ENCODE measurements around the gene ALMS1.
"Not testable (repeated sequence)": the region's sequence is repeated elsewhere in the genome, so short reads cannot be mapped to it uniquely, and the experiment has no call there.

Gene ALMS1, protein sequence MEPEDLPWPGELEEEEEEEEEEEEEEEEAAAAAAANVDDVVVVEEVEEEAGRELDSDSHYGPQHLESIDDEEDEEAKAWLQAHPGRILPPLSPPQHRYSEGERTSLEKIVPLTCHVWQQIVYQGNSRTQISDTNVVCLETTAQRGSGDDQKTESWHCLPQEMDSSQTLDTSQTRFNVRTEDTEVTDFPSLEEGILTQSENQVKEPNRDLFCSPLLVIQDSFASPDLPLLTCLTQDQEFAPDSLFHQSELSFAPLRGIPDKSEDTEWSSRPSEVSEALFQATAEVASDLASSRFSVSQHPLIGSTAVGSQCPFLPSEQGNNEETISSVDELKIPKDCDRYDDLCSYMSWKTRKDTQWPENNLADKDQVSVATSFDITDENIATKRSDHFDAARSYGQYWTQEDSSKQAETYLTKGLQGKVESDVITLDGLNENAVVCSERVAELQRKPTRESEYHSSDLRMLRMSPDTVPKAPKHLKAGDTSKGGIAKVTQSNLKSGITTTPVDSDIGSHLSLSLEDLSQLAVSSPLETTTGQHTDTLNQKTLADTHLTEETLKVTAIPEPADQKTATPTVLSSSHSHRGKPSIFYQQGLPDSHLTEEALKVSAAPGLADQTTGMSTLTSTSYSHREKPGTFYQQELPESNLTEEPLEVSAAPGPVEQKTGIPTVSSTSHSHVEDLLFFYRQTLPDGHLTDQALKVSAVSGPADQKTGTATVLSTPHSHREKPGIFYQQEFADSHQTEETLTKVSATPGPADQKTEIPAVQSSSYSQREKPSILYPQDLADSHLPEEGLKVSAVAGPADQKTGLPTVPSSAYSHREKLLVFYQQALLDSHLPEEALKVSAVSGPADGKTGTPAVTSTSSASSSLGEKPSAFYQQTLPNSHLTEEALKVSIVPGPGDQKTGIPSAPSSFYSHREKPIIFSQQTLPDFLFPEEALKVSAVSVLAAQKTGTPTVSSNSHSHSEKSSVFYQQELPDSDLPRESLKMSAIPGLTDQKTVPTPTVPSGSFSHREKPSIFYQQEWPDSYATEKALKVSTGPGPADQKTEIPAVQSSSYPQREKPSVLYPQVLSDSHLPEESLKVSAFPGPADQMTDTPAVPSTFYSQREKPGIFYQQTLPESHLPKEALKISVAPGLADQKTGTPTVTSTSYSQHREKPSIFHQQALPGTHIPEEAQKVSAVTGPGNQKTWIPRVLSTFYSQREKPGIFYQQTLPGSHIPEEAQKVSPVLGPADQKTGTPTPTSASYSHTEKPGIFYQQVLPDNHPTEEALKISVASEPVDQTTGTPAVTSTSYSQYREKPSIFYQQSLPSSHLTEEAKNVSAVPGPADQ (N-terminal part only)

DNA sequence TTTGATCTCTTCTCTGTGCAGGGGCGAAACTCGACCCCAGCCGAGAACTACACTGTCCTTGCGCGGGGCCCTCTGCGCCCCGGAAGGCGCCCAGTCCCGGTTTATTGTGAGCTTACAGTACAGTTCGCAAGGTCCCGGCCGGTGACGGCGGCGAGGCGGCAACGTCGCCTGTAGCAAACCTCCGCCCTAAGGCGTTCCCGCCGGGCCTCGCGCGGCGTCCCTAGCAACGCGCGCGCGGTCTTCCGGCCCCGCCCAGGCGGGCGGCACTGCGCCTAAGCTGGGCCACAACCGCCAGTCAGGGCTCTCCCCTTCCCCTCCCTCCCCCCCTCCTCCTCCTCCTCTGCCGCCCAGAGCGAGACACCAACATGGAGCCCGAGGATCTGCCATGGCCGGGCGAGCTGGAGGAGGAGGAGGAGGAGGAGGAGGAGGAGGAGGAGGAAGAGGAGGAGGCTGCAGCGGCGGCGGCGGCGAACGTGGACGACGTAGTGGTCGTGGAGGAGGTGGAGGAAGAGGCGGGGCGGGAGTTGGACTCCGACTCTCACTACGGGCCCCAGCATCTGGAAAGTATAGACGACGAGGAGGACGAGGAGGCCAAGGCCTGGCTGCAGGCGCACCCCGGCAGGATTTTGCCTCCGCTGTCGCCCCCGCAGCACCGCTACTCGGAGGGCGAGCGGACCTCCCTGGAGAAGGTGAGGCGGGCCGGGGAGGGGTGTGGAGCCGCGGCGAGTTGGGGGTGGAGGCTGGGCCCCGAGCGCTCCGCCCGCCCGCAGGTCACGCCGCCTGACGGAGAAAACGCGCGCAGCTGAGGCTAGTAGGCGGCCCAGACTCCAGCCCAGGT lies at the start of gene ALMS1:
TSS of gene ALMS1 (plus strand) at position 333 of the 838 bp plus-strand sequence. CDS start at position 366, 33 bp downstream.
- peak; percentile 81 for DNase-seq (ENCODE audit: low read depth)

DNA sequence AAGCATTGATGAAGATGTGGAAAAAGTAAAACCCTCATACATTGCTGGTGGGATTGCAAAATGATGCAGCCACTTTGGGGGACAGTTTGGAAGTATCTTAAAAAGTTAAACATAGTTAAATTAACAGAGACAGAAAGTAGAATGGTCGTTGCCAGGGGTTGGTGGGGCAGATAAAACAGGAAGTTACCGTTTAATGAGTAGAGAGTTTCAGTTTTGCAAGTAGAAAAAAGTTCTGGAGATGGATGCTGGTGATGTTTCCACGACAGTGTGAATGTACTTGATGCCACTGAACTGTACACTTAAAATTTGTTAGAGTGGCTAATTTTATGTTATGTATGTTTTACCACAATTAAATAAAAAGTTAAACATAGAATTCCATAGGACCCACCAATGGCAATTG lies 47.8 kb upstream of the ALMS1 start:
- no peak for DNase-seq (ENCODE audit: low read depth)

DNA sequence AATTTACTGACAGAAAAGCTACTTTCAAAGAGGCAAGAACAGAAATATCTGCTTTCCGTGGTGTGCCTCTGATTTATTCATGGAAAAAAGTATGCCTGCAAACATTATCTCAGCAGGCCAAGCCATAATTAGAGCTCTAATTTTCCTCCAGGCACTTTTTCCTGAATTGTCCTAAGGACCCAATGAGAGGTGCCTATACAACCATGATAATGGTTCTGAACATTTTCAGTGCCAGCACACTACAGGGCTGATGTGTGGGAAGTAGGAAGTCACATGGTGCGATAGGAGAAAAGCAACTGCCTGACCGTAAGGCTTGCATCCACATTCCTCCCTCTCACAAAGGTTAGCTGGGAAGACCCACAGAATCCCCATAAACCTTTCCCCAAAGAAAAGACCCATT lies 46.4 kb upstream of the ALMS1 start:
- no peak for DNase-seq (ENCODE audit: low read depth)

DNA sequence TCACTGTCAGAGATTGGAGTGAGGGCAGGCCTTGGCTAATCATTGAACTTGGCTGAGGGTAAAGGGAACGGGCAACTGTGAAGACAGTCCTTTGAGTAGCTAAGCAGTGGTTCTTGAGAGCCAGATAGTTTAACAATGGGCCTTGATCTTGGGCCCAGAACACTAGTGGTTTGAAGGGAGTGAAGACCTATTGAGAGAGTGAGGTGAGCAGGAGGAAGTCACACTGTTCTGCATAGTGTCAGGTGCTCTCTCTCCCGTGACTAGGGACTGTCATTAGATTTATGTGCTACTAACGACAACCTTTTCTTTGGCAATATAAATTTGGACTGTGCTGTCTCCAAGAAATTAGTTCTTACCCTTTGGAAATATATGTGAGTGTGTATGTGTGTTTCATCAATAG lies 44.6 kb upstream of the ALMS1 start:
- DNase-seq (ENCODE audit: low read depth): no peak

DNA sequence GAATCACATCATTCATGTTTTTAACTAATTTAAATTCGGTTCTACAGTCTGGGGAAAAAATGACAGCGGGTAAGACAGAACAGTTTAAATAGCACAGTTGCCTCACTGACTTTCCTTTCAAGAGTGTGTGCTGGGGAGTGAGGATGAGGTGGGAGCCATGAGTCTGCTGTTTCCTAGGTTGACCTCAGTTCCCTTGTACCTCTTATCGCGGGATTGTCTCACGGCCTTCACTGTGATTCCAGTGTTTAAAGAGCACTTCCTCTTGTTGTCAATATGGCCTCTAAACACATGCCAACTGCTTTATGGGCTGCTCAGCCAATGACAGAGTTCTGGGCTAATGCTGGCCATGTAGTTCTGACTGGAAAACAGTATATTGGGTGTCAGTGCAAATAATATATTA lies 41.6 kb upstream of the ALMS1 start:
- DNase-seq (ENCODE audit: low read depth): no peak

DNA sequence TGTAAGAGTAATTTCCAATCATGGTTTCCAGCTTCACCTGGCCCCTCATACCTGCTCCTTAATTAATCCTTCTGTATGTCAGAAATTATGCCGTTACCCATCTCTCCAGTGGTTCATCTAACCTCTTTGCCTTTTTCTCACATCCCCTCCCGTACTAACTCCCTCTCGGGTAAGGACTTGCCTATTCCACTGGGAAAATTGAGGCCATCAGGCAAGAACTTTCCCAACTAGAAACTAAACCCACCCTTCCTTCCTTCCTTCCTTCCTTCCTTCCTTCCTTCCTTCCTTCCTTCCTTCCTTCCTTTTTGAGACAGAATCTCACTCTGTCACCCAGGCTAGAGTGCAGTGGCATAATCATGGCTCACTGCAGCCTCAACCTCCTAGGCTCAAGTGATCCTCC lies 40.9 kb upstream of the ALMS1 start:
- DNase-seq (ENCODE audit: low read depth): not testable (repeated sequence)

DNA sequence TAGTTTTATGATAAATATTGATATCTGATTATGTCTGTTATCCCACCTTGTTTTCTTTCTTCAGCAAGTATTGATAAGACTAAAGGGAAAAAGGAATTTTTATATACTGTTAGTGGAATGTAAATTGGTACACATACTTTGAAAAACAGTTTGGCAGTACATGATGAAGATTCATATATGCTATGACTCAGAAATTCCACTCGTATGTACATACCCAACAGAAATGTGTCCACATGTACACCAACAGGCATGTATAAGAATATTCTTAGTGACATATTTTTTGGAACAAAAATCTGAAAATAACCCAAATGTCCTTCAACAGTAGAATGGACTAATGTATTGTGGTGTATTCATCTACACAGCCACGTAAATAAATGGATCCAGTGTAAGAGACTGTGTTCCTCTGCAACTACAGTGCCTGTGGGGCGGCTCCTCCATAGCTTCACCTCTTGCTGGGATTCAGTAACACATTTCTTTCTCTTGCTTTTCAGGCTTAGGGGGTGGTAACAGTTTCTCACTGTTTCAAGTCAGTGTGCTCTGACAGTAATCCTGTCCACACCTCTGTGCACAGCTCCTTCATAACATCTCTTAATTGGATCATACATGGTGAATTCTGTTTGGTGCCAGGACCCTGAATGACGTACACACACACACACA lies 35.5 kb upstream of the ALMS1 start:
- DNase-seq (ENCODE audit: low read depth): no peak

DNA sequence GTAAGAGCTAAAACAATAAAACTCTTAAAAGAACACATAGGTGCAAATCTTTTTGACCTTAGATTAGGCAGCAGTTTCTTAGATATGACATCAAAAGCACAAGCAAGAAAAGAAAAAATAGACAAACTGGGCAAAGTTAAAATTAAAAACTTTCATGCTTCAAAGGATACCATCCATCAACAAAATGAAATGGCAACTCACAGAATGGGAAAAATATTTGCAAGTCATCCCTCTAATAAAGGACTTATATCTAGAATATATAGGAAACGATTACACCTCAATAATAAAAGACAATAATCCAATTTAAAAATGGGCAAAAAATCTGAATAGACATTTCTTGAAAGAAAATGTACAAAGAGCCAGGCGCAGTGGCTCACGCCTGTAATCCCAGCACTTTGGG lies 29.5 kb upstream of the ALMS1 start:
- DNase-seq (ENCODE audit: low read depth): no peak

DNA sequence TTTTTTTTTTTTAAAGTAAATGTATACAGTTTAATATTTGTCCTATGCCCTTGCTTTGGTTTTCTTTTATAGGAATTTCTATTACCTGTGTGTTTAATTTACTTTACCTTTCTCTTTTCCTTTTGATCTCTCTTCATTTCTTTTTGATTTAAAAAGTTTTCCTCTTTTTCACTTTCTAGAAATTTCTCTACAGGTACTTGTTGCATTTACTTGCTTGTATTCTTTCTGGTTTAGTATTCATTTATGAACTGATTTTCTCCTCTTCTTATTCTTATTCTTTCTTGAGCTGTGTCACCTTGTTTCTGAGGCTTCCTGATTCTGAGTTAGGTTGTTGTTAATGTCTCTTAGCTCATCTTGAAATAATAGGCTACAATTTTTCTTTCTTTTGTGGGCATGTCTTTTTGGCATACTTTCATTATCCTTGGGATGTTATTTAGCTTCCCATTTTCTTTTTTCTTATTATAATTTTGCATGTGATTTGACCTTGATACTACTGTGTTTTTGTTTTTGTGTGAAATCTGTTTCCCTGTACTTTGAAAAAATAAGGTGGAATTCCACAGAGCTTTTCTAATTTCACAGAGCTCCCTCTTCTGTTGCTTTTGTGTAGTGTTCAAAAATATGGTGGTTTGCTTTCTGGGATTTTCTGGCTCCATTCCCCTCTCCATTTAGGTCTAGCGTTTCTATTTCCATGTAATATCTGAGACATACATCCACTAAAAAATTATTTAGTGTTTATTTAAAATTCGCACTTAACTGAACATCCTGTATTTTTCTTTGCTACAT lies 25.5 kb upstream of the ALMS1 start:
- no peak for DNase-seq (ENCODE audit: low read depth)

DNA sequence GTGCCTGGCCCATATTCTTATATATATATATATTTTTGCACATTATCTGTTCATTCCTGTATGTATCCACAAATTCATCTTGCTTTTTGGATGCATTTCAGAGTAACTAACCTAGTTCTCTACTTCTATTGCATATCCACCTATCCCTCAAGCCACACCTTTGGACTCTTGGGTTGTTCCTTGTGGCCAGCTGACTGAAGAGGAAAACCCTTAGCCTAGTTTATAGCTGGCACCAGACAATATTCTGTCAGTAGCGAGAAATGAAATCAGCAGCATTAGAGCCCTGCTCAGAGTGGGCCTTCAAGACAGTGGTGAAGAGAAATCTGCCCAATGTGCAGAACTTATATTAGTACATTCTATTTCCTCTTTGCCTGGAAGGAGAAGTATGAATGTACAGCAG lies 19.6 kb upstream of the ALMS1 start:
- DNase-seq (ENCODE audit: low read depth): no peak

DNA sequence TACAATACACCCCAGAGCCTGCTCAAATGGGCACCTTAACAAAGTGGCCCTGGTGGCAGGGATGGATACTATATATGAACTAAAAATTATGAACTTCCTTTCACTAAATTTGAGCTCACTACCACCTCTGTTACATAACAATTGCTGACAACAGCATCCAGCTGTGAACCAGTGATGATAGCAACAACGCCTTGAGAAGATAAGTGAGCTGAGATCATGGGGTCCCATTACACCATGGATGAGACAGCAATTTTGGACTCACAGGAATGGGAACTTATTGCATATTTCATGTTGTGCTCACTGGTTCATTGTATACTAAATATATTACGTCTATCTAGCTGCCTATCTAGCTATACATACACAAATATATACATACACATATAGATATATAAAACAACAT lies 16.9 kb upstream of the ALMS1 start:
- no peak for DNase-seq (ENCODE audit: low read depth)

DNA sequence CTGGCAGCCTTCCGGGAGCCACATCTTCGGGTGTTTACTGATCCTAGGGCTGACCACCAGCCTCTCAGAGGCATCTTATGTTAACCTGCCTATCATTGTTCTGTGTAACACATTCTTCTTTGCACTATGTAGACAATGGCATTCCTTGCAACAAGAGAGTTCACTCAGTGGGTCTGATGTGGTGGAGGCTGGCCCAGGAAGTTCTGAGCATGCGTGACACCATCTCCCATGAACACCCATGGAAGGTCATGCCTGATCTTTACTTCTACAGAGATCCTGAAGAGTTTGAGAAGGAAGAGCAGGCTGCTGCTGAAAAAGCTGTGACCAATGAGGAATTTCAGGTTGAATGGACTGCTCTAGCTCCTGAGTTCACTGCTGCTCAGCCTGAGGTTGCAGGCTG lies 15.3 kb upstream of the ALMS1 start:
- DNase-seq (ENCODE audit: low read depth): no peak

DNA sequence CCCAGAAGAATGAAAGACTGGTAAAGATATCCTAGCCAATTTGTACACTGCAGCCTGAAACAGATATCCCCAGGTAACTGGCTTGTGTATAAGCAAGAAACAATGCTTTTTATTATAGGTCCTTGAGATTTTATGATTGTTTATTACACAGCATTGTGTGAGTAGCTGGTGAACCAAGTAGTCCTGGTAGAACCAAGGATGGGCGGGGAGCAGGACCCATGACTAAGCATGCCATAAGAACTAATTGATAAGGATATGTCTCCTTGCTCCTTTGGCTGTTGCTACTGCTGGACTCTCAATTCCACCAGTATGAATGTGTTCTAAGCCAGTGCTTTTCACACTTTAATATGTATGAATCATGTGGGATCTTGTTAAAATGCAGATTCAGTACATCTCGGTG lies 12.3 kb upstream of the ALMS1 start:
- no peak for DNase-seq (ENCODE audit: low read depth)

DNA sequence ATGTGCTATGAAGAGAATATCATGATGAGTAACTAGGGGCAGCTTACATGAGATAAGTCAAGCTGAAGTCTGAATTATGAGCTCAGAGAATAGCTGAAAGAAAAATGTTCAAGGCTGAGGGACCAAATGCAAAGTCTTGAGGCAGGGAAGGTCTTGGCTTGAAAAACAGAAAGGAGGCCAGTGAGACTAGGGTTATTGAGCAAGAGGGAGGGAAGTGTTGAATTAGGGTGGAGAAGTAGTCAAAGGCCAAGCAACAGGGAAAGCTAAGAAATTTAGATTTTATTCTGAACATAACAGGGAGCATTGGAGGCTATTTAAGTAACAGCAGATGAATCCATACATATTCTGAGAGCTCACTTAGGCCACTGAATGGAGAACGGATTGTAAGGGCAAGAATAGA lies 11.4 kb upstream of the ALMS1 start:
- no peak for DNase-seq (ENCODE audit: low read depth)

DNA sequence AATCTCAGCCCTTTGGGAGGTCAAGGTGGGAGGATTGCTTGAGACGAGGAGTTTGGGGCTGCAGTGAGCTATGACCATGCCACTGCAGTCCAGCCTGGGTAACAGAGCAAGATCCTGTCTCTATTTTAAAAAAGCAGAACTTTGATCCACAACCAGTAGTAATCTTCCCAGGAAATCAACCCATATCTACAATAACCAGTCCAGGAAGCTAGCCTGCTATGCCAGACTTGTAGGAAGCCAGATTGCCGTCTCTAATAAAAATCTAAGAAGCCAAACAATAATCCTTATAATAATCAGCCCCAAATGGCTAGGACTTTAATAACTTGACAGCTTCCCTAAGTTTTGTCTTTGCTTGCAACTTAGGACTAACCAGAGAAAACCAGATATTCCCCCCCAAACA lies 9.0 kb upstream of the ALMS1 start:
- DNase-seq (ENCODE audit: low read depth): no peak

DNA sequence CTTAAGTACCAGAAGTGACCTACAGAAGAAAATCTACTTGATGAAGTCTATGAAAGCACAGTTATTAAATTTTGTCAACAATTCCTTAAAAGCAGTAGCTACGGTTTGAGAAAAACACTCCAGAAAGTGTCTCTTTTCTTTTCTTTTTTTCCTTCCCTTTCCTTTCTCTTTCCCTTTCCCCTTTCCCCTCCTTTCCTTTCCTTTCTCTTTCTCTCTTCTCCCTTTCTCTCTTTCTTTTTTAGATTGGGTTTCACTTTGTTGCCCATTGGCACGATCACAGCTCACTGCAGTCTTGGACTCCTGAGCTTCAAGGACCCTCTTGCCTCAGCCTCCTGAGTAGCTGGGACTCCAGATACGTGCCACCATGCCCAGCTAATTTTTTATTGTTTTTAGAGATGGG lies 2.6 kb upstream of the ALMS1 start:
- no peak for DNase-seq (ENCODE audit: low read depth)

DNA sequence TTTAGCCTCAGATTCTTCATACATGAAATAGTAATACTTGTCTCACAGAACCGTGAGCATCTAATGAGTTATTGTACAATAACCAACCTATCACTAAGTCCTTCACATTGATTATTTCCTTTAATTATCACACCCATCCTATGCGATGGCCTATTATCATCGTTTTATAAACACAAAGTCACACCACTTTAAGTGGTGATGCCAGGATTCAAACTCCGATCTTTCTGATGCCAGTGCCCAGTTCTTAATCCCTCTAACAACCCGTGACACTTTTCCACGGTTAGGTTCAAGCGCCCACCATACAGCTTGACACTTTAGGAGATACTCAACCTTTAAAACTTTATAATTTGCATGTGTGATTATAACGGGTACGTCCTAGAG lies 523 bp upstream of the ALMS1 start:
- no peak for DNase-seq (ENCODE audit: low read depth)

DNA sequence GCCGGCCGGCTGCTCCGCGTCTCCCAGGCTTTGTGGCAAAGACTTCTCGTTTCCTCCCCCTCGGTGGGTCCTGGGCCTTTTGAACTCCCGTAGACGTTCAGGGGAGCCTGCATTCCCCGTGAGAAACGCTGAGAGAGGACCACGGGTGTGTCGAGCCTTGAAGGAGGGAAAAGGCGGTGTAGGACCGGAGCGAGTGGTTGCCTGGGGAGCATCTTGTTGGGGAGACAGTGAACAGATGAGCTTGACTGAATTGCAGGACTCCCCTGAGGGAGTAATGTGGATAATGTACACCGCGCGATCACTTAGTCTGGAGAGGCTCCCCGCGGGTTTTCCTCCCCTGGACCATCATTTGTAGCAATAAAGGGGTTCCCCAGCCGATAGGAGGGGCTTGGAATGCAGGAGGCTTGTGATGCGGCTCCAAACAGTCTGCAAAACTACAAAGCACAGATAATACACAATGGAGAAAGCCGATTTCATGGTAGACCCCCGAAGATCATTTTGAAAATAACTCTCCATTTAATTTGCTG lies 769 bp downstream of the ALMS1 start:
- DNase-seq (ENCODE audit: low read depth): no peak

DNA sequence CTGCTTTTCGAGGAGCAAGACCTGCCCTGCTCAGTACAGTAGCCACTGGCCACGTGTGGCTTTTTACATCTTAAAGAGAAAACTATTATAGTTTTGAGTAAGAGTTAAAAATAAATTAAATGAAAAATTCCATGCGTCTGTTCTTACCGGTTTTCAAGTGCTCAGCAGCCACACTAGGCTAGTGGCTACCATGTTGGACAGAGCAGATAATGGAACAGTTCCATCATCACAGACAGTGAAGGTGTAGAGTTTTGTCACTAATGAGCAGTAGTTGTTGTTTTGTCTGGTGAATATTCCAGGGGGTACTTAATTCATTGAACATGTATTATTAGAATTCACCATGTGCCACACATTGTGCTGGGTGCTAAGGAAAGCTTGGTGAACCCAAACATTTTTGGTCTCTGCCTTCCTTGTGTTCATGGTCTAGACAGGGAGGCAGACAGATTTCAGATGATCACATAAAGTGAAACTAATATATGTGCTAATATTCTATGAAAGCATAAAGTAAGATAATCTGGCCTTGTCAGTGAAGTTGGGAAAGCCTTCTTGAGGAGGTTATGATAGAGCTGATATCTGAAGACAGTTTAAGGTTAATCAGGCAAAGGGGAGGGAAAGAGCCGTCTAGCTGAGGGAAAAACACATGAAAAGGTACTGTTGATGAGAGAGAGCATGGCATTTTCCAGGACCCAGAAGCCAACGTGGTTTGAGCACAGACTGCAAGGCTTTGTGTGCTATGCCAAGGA lies 1.4 kb downstream of the ALMS1 start:
- DNase-seq (ENCODE audit: low read depth): no peak

Data from stimulated activated CD8-positive, alpha-beta memory T cell treated with anti-CD3 and anti-CD28 coated beads, Interleukin-4, amount 100 ng/mL, for 24 hours (primary cell).